A673 (cell line): ENCODE results near the gene CYP2A7. TPM values are rescaled to one million over a fixed set of nuclear protein-coding genes. Genes with fewer than 3 reads are reported as not detected.
"Not testable (repeated sequence)": the region's sequence is repeated elsewhere in the genome, so short reads cannot be mapped to it uniquely, and the experiment has no call there.

Source experiments
- BruUV-seq: library from RNA; stranded (reverse); fragments of 400-500 nt; replicated peaks from 2 replicates; lab custom pipeline; 2021; lab: Mats Ljungman, UMichigan
- CTCF ChIA-PET: fragments of 300-600 bp; sonication (Branson Sonifier 250); formaldehyde crosslinking; loops from one replicate; lab custom pipeline; 2022; ENCODE audit warnings: antibody characterized with exemption; lab: Charles Lee
- POLR2A ChIA-PET: fragments of 300-600 bp; sonication (Branson Sonifier 250); formaldehyde crosslinking; loops from one replicate; lab custom pipeline; 2022; ENCODE audit warnings: antibody characterized with exemption; ENCODE audit not compliant: low non-redundant PET; lab: Charles Lee
- DNase-seq: peaks from one replicate; pipeline ENCODE4 v3.0.0-alpha.2; 2015; ENCODE audit warnings: low spot score
- H3K27ac ChIP-seq: fragments of 200-600 bp; sonication (generic); 2 replicates; pipeline ENCODE4 v1.5.1; 2016; ENCODE audit warnings: mixed run types, low read depth, mild to moderate bottlenecking, mixed read lengths, antibody characterized with exemption, low read length; ENCODE audit not compliant: poor library complexity, severe bottlenecking
- H3K27me3 ChIP-seq: fragments of 200-600 bp; sonication (generic); replicated peaks from 2 replicates; pipeline ENCODE4 v1.6.1; 2017; ENCODE audit warnings: mixed run types, low read depth, mild to moderate bottlenecking, mixed read lengths, antibody characterized with exemption, low read length; ENCODE audit not compliant: insufficient read depth, poor library complexity
- H3K36me3 ChIP-seq: fragments of 200-600 bp; sonication (generic); 2 replicates; pipeline ENCODE4 v1.6.1; 2016; ENCODE audit warnings: mixed run types, mild to moderate bottlenecking, mixed read lengths, antibody characterized with exemption, low read length; ENCODE audit not compliant: insufficient read depth, poor library complexity, severe bottlenecking
- H3K4me1 ChIP-seq: fragments of 200-600 bp; sonication (generic); 2 replicates; pipeline ENCODE4 v1.6.1; 2017; ENCODE audit warnings: mixed run types, mild to moderate bottlenecking, mixed read lengths, antibody characterized with exemption, low read length; ENCODE audit not compliant: insufficient read depth, poor library complexity, severe bottlenecking
- H3K4me3 ChIP-seq: fragments of 200-600 bp; sonication (generic); 2 replicates; pipeline ENCODE4 v1.5.1; 2016; ENCODE audit warnings: low read depth, mixed run types, mild to moderate bottlenecking, mixed read lengths, low read length; ENCODE audit not compliant: poor library complexity, severe bottlenecking
- H3K9me3 ChIP-seq: fragments of 200-600 bp; sonication (generic); 2 replicates; pipeline ENCODE4 v1.6.1; 2016; ENCODE audit warnings: mixed run types, low read depth, mild to moderate bottlenecking, mixed read lengths, antibody characterized with exemption, low read length; ENCODE audit not compliant: poor library complexity, severe bottlenecking
- CTCF ChIP-seq: fragments of 300-800, 200-600 bp; sonication (generic); conservative IDR thresholded peaks from 2 replicates; pipeline ENCODE4 v1.5.1; 2017; ENCODE audit warnings: low read depth, mild to moderate bottlenecking, antibody characterized with exemption, low read length, moderate library complexity, mixed read lengths
- EZH2 ChIP-seq: fragments of 200-600 bp; sonication (generic); IDR thresholded peaks from 2 replicates; pipeline ENCODE4 v1.6.1; 2017; ENCODE audit warnings: borderline replicate concordance, low read depth, mild to moderate bottlenecking, mixed read lengths, antibody characterized with exemption, low read length; ENCODE audit not compliant: poor library complexity, severe bottlenecking
- intact Hi-C: fragments of 100-400 bp; cut with micrococcal nuclease; formaldehyde crosslinking; loops from one replicate; pipeline ENCODE4 v1.10.0; 2022; ENCODE audit not compliant: unreplicated experiment
- total RNA-seq: library from RNA; stranded (reverse); gene quantifications from 2 replicates; pipeline ENCODE4 v1.2.3, GENCODE V29; 2021

The CYP2A7 gene
- total RNA-seq, 1 experiment from 2014 or later, result not detected

DNA sequence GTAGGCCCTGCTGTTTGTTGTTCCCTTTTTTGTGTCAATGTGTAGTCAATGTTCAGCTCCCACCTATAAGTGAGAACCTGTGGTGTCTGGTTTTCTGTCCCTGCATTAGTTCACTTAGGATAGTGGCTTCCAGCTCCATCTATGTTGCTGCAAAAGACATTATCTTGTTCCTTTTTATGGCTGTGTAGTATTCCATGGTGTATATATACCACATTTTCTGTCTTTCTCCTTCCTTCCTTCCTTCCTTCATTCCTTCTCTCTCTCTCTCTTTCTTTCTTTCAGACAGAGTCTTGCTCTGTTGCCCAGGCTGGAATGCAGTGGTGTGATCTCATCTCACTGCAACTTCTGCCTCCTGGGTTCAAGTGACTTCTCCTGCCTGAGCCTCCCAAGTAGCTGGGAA is 52.8 kb downstream of the CYP2A7 start:
- ChIA-PET POLR2A (no interaction called here), CTCF (no interaction called here)
- H3K27me3 ChIP-seq, result no peaks in the 10 kb centered on the region
- no peak for DNase-seq
- intact Hi-C loops, result no loop called here
- TF ChIP-seq CTCF (no peak), EZH2 (no peak)
- no peaks in the 10 kb centered on the region for H3K4me1 ChIP-seq
- H3K4me3 ChIP-seq, result no peak overlapping the region
- H3K9me3 ChIP-seq, result no peaks in the 10 kb centered on the region
- BruUV-seq, result no TSS peak
- no peak overlapping the region for H3K27ac ChIP-seq
- H3K36me3 ChIP-seq, result no peaks in the 10 kb centered on the region

DNA sequence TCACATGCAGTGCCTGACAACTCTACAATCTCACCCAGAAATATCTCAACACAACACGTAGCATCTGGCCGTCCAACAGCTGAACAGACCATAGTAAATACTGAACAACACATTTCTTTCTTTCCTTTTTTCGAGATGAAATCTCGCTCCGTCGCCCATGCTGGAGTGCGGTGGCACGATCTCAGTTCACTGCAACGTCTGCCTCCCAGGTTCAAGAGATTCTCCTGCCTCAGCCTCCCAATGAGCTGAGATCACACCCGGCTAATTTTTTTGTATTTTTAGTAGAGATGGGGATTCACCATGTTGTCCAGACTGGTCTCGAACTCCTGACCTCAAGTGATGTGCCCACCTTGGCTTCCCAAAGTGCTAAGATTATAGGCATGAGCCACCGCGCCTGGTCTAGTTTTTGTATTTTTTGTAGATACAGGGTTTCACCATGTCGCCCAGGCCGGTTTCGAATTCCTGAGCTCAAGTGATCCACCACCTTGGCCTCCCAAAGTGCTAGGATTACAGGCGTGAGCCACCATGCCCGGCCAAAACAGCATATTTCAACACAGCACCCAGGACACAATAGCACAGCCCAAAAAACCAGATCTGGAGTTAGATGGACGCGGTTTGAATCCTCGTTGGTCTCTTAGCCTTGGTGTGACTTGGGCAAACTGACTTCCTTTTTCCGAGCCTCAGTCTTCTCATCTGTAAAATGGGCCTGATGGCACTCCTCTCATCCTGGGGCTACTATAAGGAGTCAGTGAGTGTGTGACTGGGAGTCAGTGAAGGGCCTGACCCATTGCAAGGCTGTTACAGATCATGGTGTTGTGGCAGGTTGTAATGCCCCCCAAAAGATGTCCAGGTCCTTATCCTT is 54.4 kb downstream of the CYP2A7 start:
- TF ChIP-seq EZH2 (no peak), CTCF (no peak)
- H3K27ac ChIP-seq, result no peak overlapping the region
- no peak overlapping the region for H3K4me3 ChIP-seq
- H3K27me3 ChIP-seq, result no peaks in the 10 kb centered on the region
- POLR2A ChIA-PET, result interaction anchor here (0.6 kb wide), 1 partner anchor 392 kb away, joined by 3 read pairs; no protein-coding TSS in a partner anchor
- CTCF ChIA-PET, result no interaction called here
- no peaks in the 10 kb centered on the region for H3K4me1 ChIP-seq
- H3K9me3 ChIP-seq, result no peaks in the 10 kb centered on the region
- no peak for DNase-seq
- intact Hi-C loops, result no loop called here
- no peaks in the 10 kb centered on the region for H3K36me3 ChIP-seq
- BruUV-seq, result no TSS peak

- H3K9me3 ChIP-seq, CTCF ChIA-PET, H3K4me1 ChIP-seq, H3K36me3 ChIP-seq, H3K27me3 ChIP-seq, H3K27ac ChIP-seq, POLR2A ChIA-PET, H3K4me3 ChIP-seq, BruUV-seq, DNase-seq, intact Hi-C loops: not testable (repeated sequence)
Measured at GRCh38 chr19:40826699-40827385, 55.2 kb downstream of the CYP2A7 start.

- BruUV-seq, POLR2A ChIA-PET, intact Hi-C loops, DNase-seq, CTCF ChIA-PET, H3K9me3 ChIP-seq, H3K4me1 ChIP-seq, H3K36me3 ChIP-seq, H3K27ac ChIP-seq, H3K4me3 ChIP-seq, H3K27me3 ChIP-seq: not testable (repeated sequence)
Measured at GRCh38 chr19:40826312-40826698, 55.7 kb downstream of the CYP2A7 start.

- H3K4me1 ChIP-seq, POLR2A ChIA-PET, H3K27me3 ChIP-seq, H3K27ac ChIP-seq, BruUV-seq, CTCF ChIA-PET, H3K36me3 ChIP-seq, H3K9me3 ChIP-seq, H3K4me3 ChIP-seq, DNase-seq, intact Hi-C loops: not testable (repeated sequence)
Measured at GRCh38 chr19:40825460-40826095, 56.5 kb downstream of the CYP2A7 start.
